ENCODE results near the gene ARHGAP6. TPM values are rescaled to one million over a fixed set of nuclear protein-coding genes. Genes with fewer than 3 reads are reported as not detected.

The ARHGAP6 gene
- total RNA-seq, 1 experiment from 2014 or later: 0.07 TPM

DNA sequence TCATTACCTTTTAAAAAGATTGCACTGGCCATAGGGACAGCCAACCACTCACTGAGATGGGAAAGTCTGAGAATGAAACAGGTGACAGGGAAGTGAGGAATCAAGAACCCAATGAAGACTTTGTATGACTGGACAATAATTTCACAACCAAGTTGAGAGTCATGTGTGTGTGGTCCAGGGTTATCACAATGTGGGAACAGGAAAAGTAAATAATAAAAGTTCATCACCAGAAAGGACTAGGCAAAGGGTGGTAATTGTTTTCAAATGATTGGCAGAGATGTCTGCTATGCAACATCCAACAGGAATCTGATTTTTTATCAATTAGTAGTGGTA lies 243.2 kb downstream of the ARHGAP6 start:
- Histone ChIP-seq H4K5ac (ENCODE audit: insufficient read length, low read depth, low read length) (no peak overlapping the region), H2BK15ac (ENCODE audit: low read depth, low read length) (no peak overlapping the region), H4K91ac (ENCODE audit: insufficient read length, low read depth, low read length) (no peak overlapping the region), H3K9ac (ENCODE audit: extremely low read depth, insufficient read length, low read length) (no peak overlapping the region), H3K14ac (ENCODE audit: insufficient read depth, low read length) (no peak overlapping the region), H3K23me2 (ENCODE audit: insufficient read length, low read depth, low read length, poor library complexity, severe bottlenecking) (no peaks in the 10 kb centered on the region), H4K20me1 (ENCODE audit: control insufficient read depth, insufficient read depth, insufficient read length) (no peaks in the 10 kb centered on the region), H3K56ac (ENCODE audit: insufficient read length, low read depth, low read length) (no peak overlapping the region), H2BK12ac (ENCODE audit: insufficient read length, low read depth, low read length) (no peak overlapping the region), H3K27me3 (ENCODE audit: insufficient read depth, low read length) (peaks cover 5% of the 10 kb centered on the region; the same call in 1 of the 2 replicates), H3K4me2 (ENCODE audit: insufficient read depth, insufficient read length, low read length) (no peak overlapping the region), H3K18ac (ENCODE audit: insufficient read length, low read depth, low read length) (no peak overlapping the region), H2AFZ (ENCODE audit: low read length) (no peak overlapping the region), H2BK120ac (ENCODE audit: low read depth, low read length, poor library complexity, severe bottlenecking) (no peak overlapping the region), H4K8ac (replicated peaks; ENCODE audit: insufficient read length, low read depth, low read length) (no peak overlapping the region), H3K4ac (ENCODE audit: low read depth, low read length) (no peak overlapping the region), H2BK5ac (ENCODE audit: insufficient read length, low read length) (no peak overlapping the region), H3K79me2 (ENCODE audit: insufficient read depth, low read length) (no peaks in the 10 kb centered on the region), H3K9me3 (ENCODE audit: control insufficient read depth, low read depth, low read length) (peaks cover 5% of the 10 kb centered on the region), H3K4me1 (ENCODE audit: insufficient read depth, low read length) (no peaks in the 10 kb centered on the region), H3K79me1 (ENCODE audit: insufficient read depth, low read depth, low read length, poor library complexity, severe bottlenecking) (no peaks in the 10 kb centered on the region), H2BK20ac (ENCODE audit: low read depth, low read length, poor library complexity, severe bottlenecking) (no peak overlapping the region), H3K23ac (ENCODE audit: insufficient read length, low read depth, low read length) (no peak overlapping the region), H3T11ph (ENCODE audit: low read length) (no peak overlapping the region), H2AK5ac (ENCODE audit: insufficient read length, low read length) (no peak overlapping the region), H3K27ac (ENCODE audit: insufficient read length, low read depth, low read length) (no peak overlapping the region)
- DNase-seq: no peak
- Mint-ChIP-seq H3K27me3 (ENCODE audit: low read depth) (peaks cover 21% of the 10 kb centered on the region), H3K4me1 (no peaks in the 10 kb centered on the region), H3K27ac (no peak overlapping the region), H3K36me3 (ENCODE audit: insufficient read depth in 1 of 3, low read depth in 3 of 3) (peaks cover 0 to 9% (median 6%) of the 10 kb centered on the region in 3 experiments; a peak in 4 of 7 replicates), H3K9me3 (peaks cover 53 to 57% of the 10 kb centered on the region in 2 experiments), H3K4me3 (no peak overlapping the region)
- TF ChIP-seq, protein P1, sequence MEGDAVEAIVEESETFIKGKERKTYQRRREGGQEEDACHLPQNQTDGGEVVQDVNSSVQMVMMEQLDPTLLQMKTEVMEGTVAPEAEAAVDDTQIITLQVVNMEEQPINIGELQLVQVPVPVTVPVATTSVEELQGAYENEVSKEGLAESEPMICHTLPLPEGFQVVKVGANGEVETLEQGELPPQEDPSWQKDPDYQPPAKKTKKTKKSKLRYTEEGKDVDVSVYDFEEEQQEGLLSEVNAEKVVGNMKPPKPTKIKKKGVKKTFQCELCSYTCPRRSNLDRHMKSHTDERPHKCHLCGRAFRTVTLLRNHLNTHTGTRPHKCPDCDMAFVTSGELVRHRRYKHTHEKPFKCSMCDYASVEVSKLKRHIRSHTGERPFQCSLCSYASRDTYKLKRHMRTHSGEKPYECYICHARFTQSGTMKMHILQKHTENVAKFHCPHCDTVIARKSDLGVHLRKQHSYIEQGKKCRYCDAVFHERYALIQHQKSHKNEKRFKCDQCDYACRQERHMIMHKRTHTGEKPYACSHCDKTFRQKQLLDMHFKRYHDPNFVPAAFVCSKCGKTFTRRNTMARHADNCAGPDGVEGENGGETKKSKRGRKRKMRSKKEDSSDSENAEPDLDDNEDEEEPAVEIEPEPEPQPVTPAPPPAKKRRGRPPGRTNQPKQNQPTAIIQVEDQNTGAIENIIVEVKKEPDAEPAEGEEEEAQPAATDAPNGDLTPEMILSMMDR (conservative IDR thresholded peaks at IDR 0.05): no peak

Data from H9 (cell line).